HG03342 (cell line): ENCODE data around the gene PTCD1.

ENCODE experiments used
- ATAC-seq: cut with Tn5 transposase; IDR thresholded peaks from one replicate; pipeline ENCODE4 v1.9.1; 2021; ENCODE audit warnings: mild to moderate bottlenecking, moderate library complexity; ENCODE audit not compliant: unreplicated experiment

Gene PTCD1

GRCh38 chr7:99410635-99411034 is 28.0 kb downstream of the PTCD1 start:
- ATAC-seq, result no peak

GRCh38 chr7:99409806-99410205 is 28.8 kb downstream of the PTCD1 start:
- ATAC-seq, result no peak

- ATAC-seq, result peak; percentile 1
Measured at GRCh38 chr7:99409192-99409572, 29.4 kb downstream of the PTCD1 start.

GRCh38 chr7:99408379-99409191 is 30.0 kb downstream of the PTCD1 start, which contains the start of the genes BUD31 and PDAP1:
TSS of gene BUD31 (plus strand) at chr7:99408969. CDS start at chr7:99411093, 2,124 bp downstream.
TSS of gene PDAP1 (minus strand) at chr7:99408597. CDS start at chr7:99408548, 49 bp downstream.
- ATAC-seq, result peak; percentile 74

GRCh38 chr7:99407872-99408378 is 30.7 kb downstream of the PTCD1 start:
- no peak for ATAC-seq

- ATAC-seq, result no peak
Measured at GRCh38 chr7:99406557-99406956, 32.0 kb downstream of the PTCD1 start.

- ATAC-seq, result no peak
Measured at GRCh38 chr7:99404977-99405320, 33.6 kb downstream of the PTCD1 start.

GRCh38 chr7:99404235-99404976 is 34.2 kb downstream of the PTCD1 start:
- ATAC-seq, result no peak

- no peak for ATAC-seq
Measured at GRCh38 chr7:99403764-99404163, 34.8 kb downstream of the PTCD1 start.

- ATAC-seq, result no peak
Measured at GRCh38 chr7:99402854-99403253, 35.7 kb downstream of the PTCD1 start.

- ATAC-seq, result no peak
Measured at GRCh38 chr7:99399597-99399996, 39.0 kb downstream of the PTCD1 start.

GRCh38 chr7:99398891-99399445 is 39.6 kb downstream of the PTCD1 start:
- no peak for ATAC-seq

- no peak for ATAC-seq
Measured at GRCh38 chr7:99397297-99397983, 41.2 kb downstream of the PTCD1 start.

- no peak for ATAC-seq
Measured at GRCh38 chr7:99396418-99397296, 41.9 kb downstream of the PTCD1 start.

- no peak for ATAC-seq
Measured at GRCh38 chr7:99395616-99396327, 42.8 kb downstream of the PTCD1 start.

GRCh38 chr7:99394188-99394502 is 44.5 kb downstream of the PTCD1 start:
- no peak for ATAC-seq

GRCh38 chr7:99393355-99394187 is 45.0 kb downstream of the PTCD1 start:
- no peak for ATAC-seq

- ATAC-seq, result no peak
Measured at GRCh38 chr7:99392659-99393354, 45.8 kb downstream of the PTCD1 start.
